Measurements from ENCODE around the gene SPATA31C1. TPM values are rescaled to one million over a fixed set of nuclear protein-coding genes. Genes with fewer than 3 reads are reported as not detected.
"Not testable (repeated sequence)": the region's sequence is repeated elsewhere in the genome, so short reads cannot be mapped to it uniquely, and the experiment has no call there.

Gene SPATA31C1
- not detected for total RNA-seq
- not detected for polyA plus RNA-seq (2013, experiment 1 of 2)
- 0.01 TPM for polyA plus RNA-seq (2013, experiment 2 of 2)
- 0 to 0.08 (median 0) reads per million in 172 experiments for total RNA-seq

GRCh38 chr9:87917662-87918061 lies at the start of gene SPATA31C1:
Gene SPATA31C1, plus strand, starts transcription at chr9:87917962.
- POLR2A ChIA-PET; H3K4me1 Mint-ChIP-seq (ENCODE audit: low read depth); H3K27ac ChIP-seq (ENCODE audit: low read depth in 1 of 2, low read length in 2 of 2); H3K27me3 ChIP-seq (ENCODE audit: control insufficient read depth in 1 of 2, insufficient read depth in 2 of 2, low read length in 2 of 2); H3K4me3 ChIP-seq (ENCODE audit: low read length); H3K27ac Mint-ChIP-seq; DNase-seq; H3K9me3 Mint-ChIP-seq; ATAC-seq (ENCODE audit: poor library complexity); CTCF ChIA-PET; H3K4me3 Mint-ChIP-seq; H3K36me3 Mint-ChIP-seq (ENCODE audit: low read depth); H3K9me3 ChIP-seq (ENCODE audit: control insufficient read depth in 1 of 2, insufficient read depth in 1 of 2, low read length in 2 of 2); H3K27me3 Mint-ChIP-seq; H3K36me3 ChIP-seq (ENCODE audit: insufficient read depth, low read length); H3K4me1 ChIP-seq (ENCODE audit: insufficient read depth, low read length): not testable (repeated sequence)
- intact Hi-C loops (cut with DNase I, micrococcal nuclease) = loop anchor here in 1 of 2 experiments (10.0 kb wide), 1 partner anchor 217 kb away; the partner anchor contains the start of gene SPATA31C2

DNA sequence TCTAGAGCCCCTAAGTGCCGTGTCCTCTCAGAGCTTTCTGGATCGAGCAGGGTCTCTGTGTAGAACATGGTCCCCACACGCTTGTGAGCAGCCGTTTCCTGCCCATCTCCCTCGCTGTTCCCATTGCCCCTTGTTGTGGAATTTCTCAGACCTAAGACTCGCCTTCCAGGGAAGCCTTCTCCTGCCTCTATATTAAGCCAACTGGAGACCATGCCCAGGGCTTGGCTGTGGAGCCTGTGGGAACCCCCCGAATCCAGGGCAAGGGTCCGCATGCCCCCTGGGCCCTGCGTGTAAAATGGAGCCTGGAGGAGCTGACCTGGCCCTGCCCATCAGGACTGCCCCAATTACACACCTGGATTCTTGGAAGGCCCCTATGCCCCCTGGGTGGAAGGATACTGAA lies 49.6 kb upstream of the SPATA31C1 start:
- intact Hi-C loops (cut with DNase I, micrococcal nuclease) = no loop called here
- no peak for DNase-seq
- no peak for ATAC-seq (ENCODE audit: poor library complexity)
- ChIA-PET CTCF (no interaction called here), POLR2A (no interaction called here)
- TF ChIP-seq, protein P1, sequence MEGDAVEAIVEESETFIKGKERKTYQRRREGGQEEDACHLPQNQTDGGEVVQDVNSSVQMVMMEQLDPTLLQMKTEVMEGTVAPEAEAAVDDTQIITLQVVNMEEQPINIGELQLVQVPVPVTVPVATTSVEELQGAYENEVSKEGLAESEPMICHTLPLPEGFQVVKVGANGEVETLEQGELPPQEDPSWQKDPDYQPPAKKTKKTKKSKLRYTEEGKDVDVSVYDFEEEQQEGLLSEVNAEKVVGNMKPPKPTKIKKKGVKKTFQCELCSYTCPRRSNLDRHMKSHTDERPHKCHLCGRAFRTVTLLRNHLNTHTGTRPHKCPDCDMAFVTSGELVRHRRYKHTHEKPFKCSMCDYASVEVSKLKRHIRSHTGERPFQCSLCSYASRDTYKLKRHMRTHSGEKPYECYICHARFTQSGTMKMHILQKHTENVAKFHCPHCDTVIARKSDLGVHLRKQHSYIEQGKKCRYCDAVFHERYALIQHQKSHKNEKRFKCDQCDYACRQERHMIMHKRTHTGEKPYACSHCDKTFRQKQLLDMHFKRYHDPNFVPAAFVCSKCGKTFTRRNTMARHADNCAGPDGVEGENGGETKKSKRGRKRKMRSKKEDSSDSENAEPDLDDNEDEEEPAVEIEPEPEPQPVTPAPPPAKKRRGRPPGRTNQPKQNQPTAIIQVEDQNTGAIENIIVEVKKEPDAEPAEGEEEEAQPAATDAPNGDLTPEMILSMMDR (IDR thresholded peaks at IDR 0.05) = no peak
- Histone ChIP-seq H3K27ac (ENCODE audit: low read depth in 1 of 2, low read length in 2 of 2) (no peak overlapping the region), H3K4me1 (ENCODE audit: insufficient read depth, low read length) (no peaks in the 10 kb centered on the region), H3K36me3 (ENCODE audit: insufficient read depth, low read length) (no peaks in the 10 kb centered on the region), H3K27me3 (ENCODE audit: control insufficient read depth in 1 of 2, insufficient read depth in 2 of 2, low read length in 2 of 2) (no peaks in the 10 kb centered on the region), H3K4me3 (ENCODE audit: low read length) (no peak overlapping the region), H3K9me3 (ENCODE audit: control insufficient read depth in 1 of 2, insufficient read depth in 1 of 2, low read length in 2 of 2) (peaks cover 0 to 16% of the 10 kb centered on the region in 2 experiments)
- no peaks in the 10 kb centered on the region for H3K36me3 Mint-ChIP-seq (ENCODE audit: low read depth)
- no peak overlapping the region for H3K4me3 Mint-ChIP-seq
- H3K9me3 Mint-ChIP-seq = no peaks in the 10 kb centered on the region
- H3K27ac Mint-ChIP-seq = no peak overlapping the region
- H3K27me3 Mint-ChIP-seq = no peaks in the 10 kb centered on the region
- H3K4me1 Mint-ChIP-seq (ENCODE audit: low read depth) = no peaks in the 10 kb centered on the region

- intact Hi-C loops (cut with DNase I, micrococcal nuclease) = no loop called here
- no peak overlapping the region for H3K4me3 ChIP-seq (ENCODE audit: low read length)
- H3K27ac Mint-ChIP-seq = no peak overlapping the region
- no peak for DNase-seq
- ATAC-seq (ENCODE audit: poor library complexity) = no peak
- no peaks in the 10 kb centered on the region for H3K27me3 ChIP-seq (ENCODE audit: control insufficient read depth in 1 of 2, insufficient read depth in 2 of 2, low read length in 2 of 2)
- H3K9me3 Mint-ChIP-seq = no peaks in the 10 kb centered on the region
- H3K27ac ChIP-seq (ENCODE audit: low read depth in 1 of 2, low read length in 2 of 2) = no peak overlapping the region
- H3K9me3 ChIP-seq (ENCODE audit: control insufficient read depth in 1 of 2, insufficient read depth in 1 of 2, low read length in 2 of 2) = peaks cover 0 to 16% of the 10 kb centered on the region in 2 experiments
- POLR2A ChIA-PET = no interaction called here
- H3K4me1 ChIP-seq (ENCODE audit: insufficient read depth, low read length) = no peaks in the 10 kb centered on the region
- no peaks in the 10 kb centered on the region for H3K4me1 Mint-ChIP-seq (ENCODE audit: low read depth)
- no peaks in the 10 kb centered on the region for H3K36me3 Mint-ChIP-seq (ENCODE audit: low read depth)
- CTCF ChIA-PET = no interaction called here
- H3K36me3 ChIP-seq (ENCODE audit: insufficient read depth, low read length) = no peaks in the 10 kb centered on the region
- TF ChIP-seq, protein P1 (IDR thresholded peaks at IDR 0.05) = no peak
- H3K27me3 Mint-ChIP-seq = no peaks in the 10 kb centered on the region
- H3K4me3 Mint-ChIP-seq = no peak overlapping the region
Observed at GRCh38 chr9:87868635-87869034, 49.1 kb upstream of the SPATA31C1 start.

DNA sequence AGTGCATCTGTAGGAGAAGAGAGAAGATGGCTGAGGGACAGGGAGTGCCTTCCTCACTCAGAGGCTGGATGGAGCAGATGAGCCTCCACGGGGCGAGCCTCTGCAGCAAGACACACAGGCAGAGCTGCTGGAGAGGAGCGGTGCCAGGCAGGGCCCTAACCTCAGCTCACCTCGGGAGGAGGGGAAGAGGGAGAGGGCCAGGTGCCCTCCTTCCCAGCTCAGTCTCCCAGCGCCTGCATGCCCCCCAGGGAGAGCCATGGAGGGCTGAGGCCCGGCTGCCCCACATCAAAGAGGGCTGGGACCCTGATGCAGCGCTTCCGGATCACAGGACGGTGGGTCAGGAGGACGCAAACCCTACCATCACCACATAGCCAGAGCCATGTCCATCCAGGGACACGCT lies 48.7 kb upstream of the SPATA31C1 start:
- ChIA-PET POLR2A (no interaction called here), CTCF (no interaction called here)
- intact Hi-C loops (cut with DNase I, micrococcal nuclease) = no loop called here
- Histone ChIP-seq H3K4me3 (ENCODE audit: low read length) (no peak overlapping the region), H3K36me3 (ENCODE audit: insufficient read depth, low read length) (no peaks in the 10 kb centered on the region), H3K4me1 (ENCODE audit: insufficient read depth, low read length) (no peaks in the 10 kb centered on the region), H3K27ac (ENCODE audit: low read depth in 1 of 2, low read length in 2 of 2) (no peak overlapping the region), H3K9me3 (ENCODE audit: control insufficient read depth in 1 of 2, insufficient read depth in 1 of 2, low read length in 2 of 2) (peaks cover 0 to 16% of the 10 kb centered on the region in 2 experiments), H3K27me3 (ENCODE audit: control insufficient read depth in 1 of 2, insufficient read depth in 2 of 2, low read length in 2 of 2) (no peaks in the 10 kb centered on the region)
- no peaks in the 10 kb centered on the region for H3K36me3 Mint-ChIP-seq (ENCODE audit: low read depth)
- no peak overlapping the region for H3K27ac Mint-ChIP-seq
- H3K9me3 Mint-ChIP-seq = no peaks in the 10 kb centered on the region
- no peak overlapping the region for H3K4me3 Mint-ChIP-seq
- TF ChIP-seq, protein P1 (IDR thresholded peaks at IDR 0.05) = no peak
- no peaks in the 10 kb centered on the region for H3K4me1 Mint-ChIP-seq (ENCODE audit: low read depth)
- no peak for ATAC-seq (ENCODE audit: poor library complexity)
- DNase-seq = no peak
- no peaks in the 10 kb centered on the region for H3K27me3 Mint-ChIP-seq

Data from CD4-positive, alpha-beta T cell (primary cell).